ENCODE data around the gene EIPR1. TPM values are rescaled to one million over a fixed set of nuclear protein-coding genes. Genes with fewer than 3 reads are reported as not detected.

EIPR1 gene
- total and polyA plus RNA-seq, 10 of the 15 experiments (the other 5 are each of a cell fraction or from before 2014, with no cell fraction given), result 23.6 to 61.2 (median 42.2) TPM

DNA sequence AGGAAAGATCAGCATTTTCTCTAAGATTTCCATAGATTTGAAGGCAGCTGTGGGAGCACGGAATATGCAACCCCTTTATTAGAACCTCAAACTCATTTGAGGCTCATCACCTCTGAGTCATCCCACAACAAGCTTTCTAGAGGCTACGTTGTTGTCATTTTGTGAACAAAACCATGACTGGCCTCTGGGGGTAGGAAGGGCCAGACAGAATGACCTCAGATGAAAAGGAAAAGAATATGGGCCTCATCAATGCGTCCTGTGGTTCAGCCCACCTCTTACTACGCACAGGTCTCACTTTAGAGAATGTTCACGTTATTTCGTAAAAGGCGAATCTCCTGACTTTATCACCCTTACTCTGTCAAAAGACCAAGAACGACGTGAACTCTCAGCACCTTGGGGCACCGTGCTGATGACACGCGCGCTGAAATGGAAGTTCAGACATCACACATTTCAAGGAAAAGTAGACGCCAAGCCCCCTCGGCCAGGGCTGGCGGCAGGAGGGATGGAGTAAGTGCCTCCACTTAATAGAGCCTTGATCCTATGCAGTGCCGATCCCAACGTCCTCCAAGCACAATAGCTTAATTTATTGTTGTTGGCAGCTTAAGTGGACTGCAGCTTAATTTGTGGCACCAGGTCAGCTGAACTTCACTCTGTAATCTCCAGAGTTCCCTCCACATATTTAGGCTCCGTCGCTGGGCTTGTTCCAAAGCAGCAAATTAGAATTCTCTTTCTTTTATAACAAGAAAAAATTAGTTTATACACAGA lies 208.3 kb downstream of the EIPR1 start (continued):
- TF ChIP-seq, protein P1, sequence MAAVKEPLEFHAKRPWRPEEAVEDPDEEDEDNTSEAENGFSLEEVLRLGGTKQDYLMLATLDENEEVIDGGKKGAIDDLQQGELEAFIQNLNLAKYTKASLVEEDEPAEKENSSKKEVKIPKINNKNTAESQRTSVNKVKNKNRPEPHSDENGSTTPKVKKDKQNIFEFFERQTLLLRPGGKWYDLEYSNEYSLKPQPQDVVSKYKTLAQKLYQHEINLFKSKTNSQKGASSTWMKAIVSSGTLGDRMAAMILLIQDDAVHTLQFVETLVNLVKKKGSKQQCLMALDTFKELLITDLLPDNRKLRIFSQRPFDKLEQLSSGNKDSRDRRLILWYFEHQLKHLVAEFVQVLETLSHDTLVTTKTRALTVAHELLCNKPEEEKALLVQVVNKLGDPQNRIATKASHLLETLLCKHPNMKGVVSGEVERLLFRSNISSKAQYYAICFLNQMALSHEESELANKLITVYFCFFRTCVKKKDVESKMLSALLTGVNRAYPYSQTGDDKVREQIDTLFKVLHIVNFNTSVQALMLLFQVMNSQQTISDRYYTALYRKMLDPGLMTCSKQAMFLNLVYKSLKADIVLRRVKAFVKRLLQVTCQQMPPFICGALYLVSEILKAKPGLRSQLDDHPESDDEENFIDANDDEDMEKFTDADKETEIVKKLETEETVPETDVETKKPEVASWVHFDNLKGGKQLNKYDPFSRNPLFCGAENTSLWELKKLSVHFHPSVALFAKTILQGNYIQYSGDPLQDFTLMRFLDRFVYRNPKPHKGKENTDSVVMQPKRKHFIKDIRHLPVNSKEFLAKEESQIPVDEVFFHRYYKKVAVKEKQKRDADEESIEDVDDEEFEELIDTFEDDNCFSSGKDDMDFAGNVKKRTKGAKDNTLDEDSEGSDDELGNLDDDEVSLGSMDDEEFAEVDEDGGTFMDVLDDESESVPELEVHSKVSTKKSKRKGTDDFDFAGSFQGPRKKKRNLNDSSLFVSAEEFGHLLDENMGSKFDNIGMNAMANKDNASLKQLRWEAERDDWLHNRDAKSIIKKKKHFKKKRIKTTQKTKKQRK (IDR thresholded peaks at IDR 0.05; ENCODE audit: low read depth, low read length), result no peak
- TF ChIP-seq ZSCAN29 (IDR thresholded peaks at IDR 0.05), result no peak
- no peak for TF ChIP-seq BMI1 (IDR thresholded peaks at IDR 0.05; ENCODE audit: borderline replicate concordance)
- TF ChIP-seq, protein P2, sequence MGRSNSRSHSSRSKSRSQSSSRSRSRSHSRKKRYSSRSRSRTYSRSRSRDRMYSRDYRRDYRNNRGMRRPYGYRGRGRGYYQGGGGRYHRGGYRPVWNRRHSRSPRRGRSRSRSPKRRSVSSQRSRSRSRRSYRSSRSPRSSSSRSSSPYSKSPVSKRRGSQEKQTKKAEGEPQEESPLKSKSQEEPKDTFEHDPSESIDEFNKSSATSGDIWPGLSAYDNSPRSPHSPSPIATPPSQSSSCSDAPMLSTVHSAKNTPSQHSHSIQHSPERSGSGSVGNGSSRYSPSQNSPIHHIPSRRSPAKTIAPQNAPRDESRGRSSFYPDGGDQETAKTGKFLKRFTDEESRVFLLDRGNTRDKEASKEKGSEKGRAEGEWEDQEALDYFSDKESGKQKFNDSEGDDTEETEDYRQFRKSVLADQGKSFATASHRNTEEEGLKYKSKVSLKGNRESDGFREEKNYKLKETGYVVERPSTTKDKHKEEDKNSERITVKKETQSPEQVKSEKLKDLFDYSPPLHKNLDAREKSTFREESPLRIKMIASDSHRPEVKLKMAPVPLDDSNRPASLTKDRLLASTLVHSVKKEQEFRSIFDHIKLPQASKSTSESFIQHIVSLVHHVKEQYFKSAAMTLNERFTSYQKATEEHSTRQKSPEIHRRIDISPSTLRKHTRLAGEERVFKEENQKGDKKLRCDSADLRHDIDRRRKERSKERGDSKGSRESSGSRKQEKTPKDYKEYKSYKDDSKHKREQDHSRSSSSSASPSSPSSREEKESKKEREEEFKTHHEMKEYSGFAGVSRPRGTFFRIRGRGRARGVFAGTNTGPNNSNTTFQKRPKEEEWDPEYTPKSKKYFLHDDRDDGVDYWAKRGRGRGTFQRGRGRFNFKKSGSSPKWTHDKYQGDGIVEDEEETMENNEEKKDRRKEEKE (IDR thresholded peaks at IDR 0.05), result no peak
- TF ChIP-seq, protein P3, sequence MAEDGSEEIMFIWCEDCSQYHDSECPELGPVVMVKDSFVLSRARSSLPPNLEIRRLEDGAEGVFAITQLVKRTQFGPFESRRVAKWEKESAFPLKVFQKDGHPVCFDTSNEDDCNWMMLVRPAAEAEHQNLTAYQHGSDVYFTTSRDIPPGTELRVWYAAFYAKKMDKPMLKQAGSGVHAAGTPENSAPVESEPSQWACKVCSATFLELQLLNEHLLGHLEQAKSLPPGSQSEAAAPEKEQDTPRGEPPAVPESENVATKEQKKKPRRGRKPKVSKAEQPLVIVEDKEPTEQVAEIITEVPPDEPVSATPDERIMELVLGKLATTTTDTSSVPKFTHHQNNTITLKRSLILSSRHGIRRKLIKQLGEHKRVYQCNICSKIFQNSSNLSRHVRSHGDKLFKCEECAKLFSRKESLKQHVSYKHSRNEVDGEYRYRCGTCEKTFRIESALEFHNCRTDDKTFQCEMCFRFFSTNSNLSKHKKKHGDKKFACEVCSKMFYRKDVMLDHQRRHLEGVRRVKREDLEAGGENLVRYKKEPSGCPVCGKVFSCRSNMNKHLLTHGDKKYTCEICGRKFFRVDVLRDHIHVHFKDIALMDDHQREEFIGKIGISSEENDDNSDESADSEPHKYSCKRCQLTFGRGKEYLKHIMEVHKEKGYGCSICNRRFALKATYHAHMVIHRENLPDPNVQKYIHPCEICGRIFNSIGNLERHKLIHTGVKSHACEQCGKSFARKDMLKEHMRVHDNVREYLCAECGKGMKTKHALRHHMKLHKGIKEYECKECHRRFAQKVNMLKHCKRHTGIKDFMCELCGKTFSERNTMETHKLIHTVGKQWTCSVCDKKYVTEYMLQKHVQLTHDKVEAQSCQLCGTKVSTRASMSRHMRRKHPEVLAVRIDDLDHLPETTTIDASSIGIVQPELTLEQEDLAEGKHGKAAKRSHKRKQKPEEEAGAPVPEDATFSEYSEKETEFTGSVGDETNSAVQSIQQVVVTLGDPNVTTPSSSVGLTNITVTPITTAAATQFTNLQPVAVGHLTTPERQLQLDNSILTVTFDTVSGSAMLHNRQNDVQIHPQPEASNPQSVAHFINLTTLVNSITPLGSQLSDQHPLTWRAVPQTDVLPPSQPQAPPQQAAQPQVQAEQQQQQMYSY (CRISPR knock-in tag; IDR thresholded peaks at IDR 0.05), result no peak
- TF ChIP-seq, protein P4, sequence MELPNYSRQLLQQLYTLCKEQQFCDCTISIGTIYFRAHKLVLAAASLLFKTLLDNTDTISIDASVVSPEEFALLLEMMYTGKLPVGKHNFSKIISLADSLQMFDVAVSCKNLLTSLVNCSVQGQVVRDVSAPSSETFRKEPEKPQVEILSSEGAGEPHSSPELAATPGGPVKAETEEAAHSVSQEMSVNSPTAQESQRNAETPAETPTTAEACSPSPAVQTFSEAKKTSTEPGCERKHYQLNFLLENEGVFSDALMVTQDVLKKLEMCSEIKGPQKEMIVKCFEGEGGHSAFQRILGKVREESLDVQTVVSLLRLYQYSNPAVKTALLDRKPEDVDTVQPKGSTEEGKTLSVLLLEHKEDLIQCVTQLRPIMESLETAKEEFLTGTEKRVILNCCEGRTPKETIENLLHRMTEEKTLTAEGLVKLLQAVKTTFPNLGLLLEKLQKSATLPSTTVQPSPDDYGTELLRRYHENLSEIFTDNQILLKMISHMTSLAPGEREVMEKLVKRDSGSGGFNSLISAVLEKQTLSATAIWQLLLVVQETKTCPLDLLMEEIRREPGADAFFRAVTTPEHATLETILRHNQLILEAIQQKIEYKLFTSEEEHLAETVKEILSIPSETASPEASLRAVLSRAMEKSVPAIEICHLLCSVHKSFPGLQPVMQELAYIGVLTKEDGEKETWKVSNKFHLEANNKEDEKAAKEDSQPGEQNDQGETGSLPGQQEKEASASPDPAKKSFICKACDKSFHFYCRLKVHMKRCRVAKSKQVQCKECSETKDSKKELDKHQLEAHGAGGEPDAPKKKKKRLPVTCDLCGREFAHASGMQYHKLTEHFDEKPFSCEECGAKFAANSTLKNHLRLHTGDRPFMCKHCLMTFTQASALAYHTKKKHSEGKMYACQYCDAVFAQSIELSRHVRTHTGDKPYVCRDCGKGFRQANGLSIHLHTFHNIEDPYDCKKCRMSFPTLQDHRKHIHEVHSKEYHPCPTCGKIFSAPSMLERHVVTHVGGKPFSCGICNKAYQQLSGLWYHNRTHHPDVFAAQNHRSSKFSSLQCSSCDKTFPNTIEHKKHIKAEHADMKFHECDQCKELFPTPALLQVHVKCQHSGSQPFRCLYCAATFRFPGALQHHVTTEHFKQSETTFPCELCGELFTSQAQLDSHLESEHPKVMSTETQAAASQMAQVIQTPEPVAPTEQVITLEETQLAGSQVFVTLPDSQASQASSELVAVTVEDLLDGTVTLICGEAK (IDR thresholded peaks at IDR 0.05; ENCODE audit: borderline replicate concordance), result no peak
- TF ChIP-seq, protein P5, sequence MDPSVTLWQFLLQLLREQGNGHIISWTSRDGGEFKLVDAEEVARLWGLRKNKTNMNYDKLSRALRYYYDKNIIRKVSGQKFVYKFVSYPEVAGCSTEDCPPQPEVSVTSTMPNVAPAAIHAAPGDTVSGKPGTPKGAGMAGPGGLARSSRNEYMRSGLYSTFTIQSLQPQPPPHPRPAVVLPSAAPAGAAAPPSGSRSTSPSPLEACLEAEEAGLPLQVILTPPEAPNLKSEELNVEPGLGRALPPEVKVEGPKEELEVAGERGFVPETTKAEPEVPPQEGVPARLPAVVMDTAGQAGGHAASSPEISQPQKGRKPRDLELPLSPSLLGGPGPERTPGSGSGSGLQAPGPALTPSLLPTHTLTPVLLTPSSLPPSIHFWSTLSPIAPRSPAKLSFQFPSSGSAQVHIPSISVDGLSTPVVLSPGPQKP (IDR thresholded peaks at IDR 0.05; ENCODE audit: low read depth, low read length), result no peak
